ENCODE measurements around the gene GNAI3. TPM values are rescaled to one million over a fixed set of nuclear protein-coding genes. Genes with fewer than 3 reads are reported as not detected.

GNAI3 gene
- total RNA-seq, 1 donor from 2014 or later = 6.7 TPM

- no peak overlapping the region for H3K4me3 ChIP-seq
- no peak overlapping the region for H3K27ac ChIP-seq
- H3K27me3 ChIP-seq (ENCODE audit: low read depth) = no peaks in the 10 kb centered on the region
- no peaks in the 10 kb centered on the region for H3K4me1 ChIP-seq
- TF ChIP-seq, protein P1, sequence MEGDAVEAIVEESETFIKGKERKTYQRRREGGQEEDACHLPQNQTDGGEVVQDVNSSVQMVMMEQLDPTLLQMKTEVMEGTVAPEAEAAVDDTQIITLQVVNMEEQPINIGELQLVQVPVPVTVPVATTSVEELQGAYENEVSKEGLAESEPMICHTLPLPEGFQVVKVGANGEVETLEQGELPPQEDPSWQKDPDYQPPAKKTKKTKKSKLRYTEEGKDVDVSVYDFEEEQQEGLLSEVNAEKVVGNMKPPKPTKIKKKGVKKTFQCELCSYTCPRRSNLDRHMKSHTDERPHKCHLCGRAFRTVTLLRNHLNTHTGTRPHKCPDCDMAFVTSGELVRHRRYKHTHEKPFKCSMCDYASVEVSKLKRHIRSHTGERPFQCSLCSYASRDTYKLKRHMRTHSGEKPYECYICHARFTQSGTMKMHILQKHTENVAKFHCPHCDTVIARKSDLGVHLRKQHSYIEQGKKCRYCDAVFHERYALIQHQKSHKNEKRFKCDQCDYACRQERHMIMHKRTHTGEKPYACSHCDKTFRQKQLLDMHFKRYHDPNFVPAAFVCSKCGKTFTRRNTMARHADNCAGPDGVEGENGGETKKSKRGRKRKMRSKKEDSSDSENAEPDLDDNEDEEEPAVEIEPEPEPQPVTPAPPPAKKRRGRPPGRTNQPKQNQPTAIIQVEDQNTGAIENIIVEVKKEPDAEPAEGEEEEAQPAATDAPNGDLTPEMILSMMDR (IDR thresholded peaks at IDR 0.05) = no peak
- no peaks in the 10 kb centered on the region for H3K36me3 ChIP-seq
- intact Hi-C loops (cut with DNase I) = no loop called here
- no peaks in the 10 kb centered on the region for H3K9me3 ChIP-seq
- DNase-seq = no peak
- ATAC-seq = no peak
These were observed 57.0 kb downstream of the GNAI3 start for GRCh38 chr1:109605381-109605780.

- Histone ChIP-seq H3K9me3 (no peaks in the 10 kb centered on the region), H3K36me3 (no peaks in the 10 kb centered on the region)
These were observed 61.5 kb downstream of the GNAI3 start for GRCh38 chr1:109609881-109610280.

DNA sequence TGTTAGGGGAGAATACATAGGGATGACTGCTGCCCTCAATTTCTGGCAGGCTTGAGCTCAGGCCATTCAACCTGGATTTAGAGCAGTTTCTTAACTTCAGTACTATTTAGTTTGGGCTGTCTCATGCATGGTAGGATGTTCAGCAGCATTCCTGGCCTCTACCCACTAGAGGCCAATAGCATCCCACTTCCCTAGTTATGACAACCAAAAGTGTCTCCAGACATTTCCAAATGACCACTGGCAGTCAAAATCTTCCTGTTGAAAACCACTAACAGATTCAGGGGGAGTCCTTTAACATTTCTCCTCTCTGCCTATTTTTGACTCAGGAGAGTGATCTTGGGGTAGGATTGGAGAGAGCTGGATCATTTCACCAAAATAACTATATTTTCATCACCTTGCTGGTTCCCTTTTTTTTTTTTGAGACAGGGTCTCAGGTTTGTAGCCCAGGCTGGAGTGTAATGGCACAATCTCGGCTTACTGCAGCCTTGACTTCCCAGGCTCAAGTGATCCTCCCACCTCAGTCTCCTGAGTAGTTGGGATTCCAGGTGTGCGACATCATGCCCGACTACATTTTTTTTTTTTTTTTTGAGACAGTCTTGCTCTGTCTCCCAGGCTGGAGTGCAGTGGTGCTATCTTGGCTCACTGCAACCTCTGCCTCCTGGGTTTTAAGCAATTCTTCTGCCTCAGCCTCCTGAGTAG, 62.3 kb downstream of the GNAI3 start:
- intact Hi-C loops (cut with DNase I) = no loop called here
- no peak overlapping the region for H3K27ac ChIP-seq
- TF ChIP-seq, protein P1 (IDR thresholded peaks at IDR 0.05) = no peak
- DNase-seq (no peak), ATAC-seq (no peak)
- H3K9me3 ChIP-seq = no peaks in the 10 kb centered on the region
- H3K27me3 ChIP-seq (ENCODE audit: low read depth) = no peaks in the 10 kb centered on the region
- no peaks in the 10 kb centered on the region for H3K36me3 ChIP-seq
- H3K4me3 ChIP-seq = no peak overlapping the region
- H3K4me1 ChIP-seq = peaks cover 9% of the 10 kb centered on the region

More at GRCh38 chr1:109609881-109610280, 61.5 kb downstream of the GNAI3 start:
- intact Hi-C loops (cut with DNase I) = no loop called here
- no peak for ATAC-seq
- no peak for DNase-seq
- H3K27ac ChIP-seq = no peak overlapping the region
- H3K27me3 ChIP-seq (ENCODE audit: low read depth) = no peaks in the 10 kb centered on the region
- TF ChIP-seq, protein P1 (IDR thresholded peaks at IDR 0.05) = no peak
- H3K4me3 ChIP-seq = no peak overlapping the region
- H3K4me1 ChIP-seq = peaks cover 2% of the 10 kb centered on the region

DNA sequence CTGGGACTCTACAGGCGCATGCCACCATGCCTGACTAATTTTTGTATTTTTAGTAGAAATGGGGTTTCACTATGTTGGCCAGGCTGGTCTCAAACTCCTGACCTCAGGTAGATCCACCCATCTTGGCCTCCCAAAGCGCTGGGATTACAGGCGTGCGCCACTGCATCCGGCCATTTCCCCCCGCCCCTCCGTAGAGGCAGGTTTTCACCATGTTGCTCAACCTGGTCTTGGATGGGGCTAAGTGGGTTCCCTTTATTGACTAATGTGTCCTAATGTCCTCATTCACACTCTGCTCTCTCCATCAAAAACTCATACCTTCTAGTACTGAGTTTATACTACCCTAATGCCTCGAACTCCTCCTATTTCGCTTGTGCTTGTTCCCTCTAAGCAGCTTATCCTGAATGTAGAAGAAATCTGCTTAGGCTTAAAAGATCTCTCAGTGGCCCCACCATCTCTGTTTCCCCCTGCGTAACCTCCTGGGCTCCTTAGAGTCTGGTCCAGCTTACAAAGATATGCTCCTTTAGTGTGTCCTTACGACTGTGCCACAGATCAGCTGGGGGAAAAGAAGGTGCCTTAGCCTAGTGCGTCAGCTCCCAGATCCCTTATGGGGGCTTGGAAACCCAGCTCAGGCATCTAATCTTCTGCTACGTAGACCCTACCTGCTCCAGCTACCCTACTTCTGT, 63.0 kb downstream of the GNAI3 start:
- TF ChIP-seq, protein P1 (IDR thresholded peaks at IDR 0.05) = no peak
- no peaks in the 10 kb centered on the region for H3K27me3 ChIP-seq (ENCODE audit: low read depth)
- H3K27ac ChIP-seq = no peak overlapping the region
- intact Hi-C loops (cut with DNase I) = no loop called here
- no peaks in the 10 kb centered on the region for H3K36me3 ChIP-seq
- DNase-seq (no peak), ATAC-seq (no peak)
- no peaks in the 10 kb centered on the region for H3K9me3 ChIP-seq
- H3K4me3 ChIP-seq = no peak overlapping the region
- H3K4me1 ChIP-seq = peaks cover 15% of the 10 kb centered on the region

DNA sequence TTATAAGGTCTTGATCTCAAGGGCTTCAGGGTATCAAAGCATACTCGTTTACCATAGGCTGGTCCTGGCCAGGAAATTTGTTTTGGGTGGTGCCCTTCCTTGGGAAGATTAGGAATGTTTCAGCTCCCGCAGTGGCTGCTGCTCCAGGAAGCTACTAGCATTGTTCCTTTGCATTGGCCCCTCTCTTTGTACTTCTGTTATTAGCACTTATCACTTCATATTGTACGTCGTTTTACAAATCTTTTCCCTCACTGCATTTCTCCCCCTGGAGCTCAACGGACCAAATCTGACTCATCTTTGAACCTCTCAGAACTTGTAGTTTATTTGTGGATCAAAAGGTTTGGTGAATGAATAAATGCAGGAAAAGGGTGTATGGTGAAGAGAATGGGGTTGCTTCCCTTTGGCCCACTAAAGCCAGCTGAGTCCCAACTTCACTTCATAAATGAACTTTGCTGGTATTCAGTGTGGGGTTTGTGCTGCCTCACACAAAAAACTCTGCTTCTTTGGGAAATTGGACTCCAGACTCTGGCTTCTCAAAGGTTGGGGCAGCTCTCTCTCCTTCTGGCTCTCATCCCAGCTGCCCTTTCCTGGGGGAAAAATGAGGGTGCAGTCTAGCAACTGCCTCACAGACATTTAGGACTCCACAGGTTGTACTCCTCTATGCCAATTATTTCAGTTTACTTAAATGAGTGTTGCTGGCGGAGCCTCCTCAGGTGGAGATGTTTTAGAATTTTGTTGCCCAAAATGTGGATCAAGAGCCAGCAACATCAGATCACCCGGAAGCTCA, 65.1 kb downstream of the GNAI3 start:
- ATAC-seq (no peak), DNase-seq (no peak)
- peaks cover 23% of the 10 kb centered on the region for H3K4me1 ChIP-seq
- H3K27ac ChIP-seq = peak overlapping the region; percentile 39
- no peaks in the 10 kb centered on the region for H3K9me3 ChIP-seq
- H3K4me3 ChIP-seq = no peak overlapping the region
- H3K36me3 ChIP-seq = no peaks in the 10 kb centered on the region
- intact Hi-C loops (cut with DNase I) = no loop called here
- TF ChIP-seq, protein P1 (IDR thresholded peaks at IDR 0.05) = no peak
- H3K27me3 ChIP-seq (ENCODE audit: low read depth) = no peaks in the 10 kb centered on the region
